Iris pigment epithelial cell (primary cell): Measurements from ENCODE around the gene SEPTIN1.

ENCODE experiments used
- DNase-seq: peaks from one replicate; pipeline ENCODE4 v3.0.0-alpha.2; 2011; ENCODE audit warnings: low read depth

The SEPTIN1 gene

DNA sequence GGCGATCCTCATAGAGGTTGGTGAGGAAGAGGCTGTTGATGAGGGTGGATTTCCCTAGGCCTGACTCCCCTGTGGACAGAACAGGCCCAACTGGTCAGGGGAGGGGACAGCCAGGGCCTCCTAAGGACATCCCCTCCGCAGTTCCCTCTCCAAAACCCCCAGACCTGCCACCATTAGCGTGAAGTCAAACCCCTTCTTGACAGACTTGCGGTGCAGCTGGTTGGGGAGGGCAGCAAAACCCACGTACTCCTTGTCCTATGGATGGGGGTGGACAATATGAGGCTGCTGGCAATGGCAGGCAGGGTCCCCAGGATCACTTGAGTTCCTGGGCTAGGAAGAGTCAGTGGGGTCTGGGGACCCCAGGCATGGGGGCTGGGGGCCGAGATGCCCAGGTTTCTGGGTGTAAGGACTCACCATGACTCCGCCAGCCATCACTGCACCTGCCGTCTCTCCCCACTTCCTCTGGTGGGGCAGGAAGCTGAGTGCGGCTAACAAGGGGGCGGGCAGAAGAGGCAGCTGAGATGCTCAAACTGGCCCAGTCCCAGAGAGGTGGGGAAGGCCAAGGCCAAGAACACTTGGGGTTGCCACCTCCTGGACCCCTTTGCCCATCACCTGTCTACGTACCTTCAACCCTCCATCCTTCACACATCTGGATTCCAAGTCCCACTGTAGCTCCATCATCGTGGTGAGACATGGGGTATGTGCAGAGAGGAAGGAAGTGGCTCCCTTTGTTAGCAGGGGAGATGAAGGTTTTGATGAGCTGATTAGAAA is at the start of gene SEPTIN1:
TSS of gene SEPTIN1 (minus strand) at position 451 of the 771 bp plus-strand sequence. CDS start at position 432, 19 bp downstream.
- DNase-seq: no peak

DNA sequence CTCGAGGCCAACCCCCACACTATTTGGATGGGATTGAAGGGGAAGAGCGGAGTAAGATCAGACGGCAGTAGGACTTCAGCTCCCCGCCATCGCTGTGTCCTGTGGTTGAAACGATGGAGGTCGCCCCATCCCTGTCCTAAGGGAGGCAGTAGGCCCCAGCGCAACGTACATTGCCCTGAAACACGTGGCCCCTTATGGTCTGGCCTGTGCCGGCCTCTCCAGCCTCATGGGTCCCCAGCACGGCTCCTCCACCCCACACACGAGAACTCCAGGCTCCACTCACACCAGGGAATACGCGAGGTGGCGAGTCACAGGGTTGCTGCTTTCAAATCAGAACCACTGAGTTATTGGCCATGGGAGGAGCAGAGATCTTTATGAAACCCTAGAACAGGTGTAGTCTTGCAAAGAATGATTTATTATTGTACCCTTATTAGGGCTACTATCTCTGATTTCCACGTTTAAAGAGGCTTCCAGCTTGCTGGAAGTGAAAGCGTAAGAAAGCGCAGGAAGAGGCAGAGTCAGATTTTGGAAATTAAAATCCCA is 48.1 kb upstream of the SEPTIN1 start:
- no peak for DNase-seq

- peak; percentile 99 for DNase-seq
Observed at GRCh38 chr16:30429678-30430427, 47.5 kb upstream of the SEPTIN1 start, which contains the start of gene DCTPP1. Gene DCTPP1 (minus strand): TSS chr16:30430030. CDS start chr16:30429980, 50 bp downstream.

- no peak for DNase-seq
Observed at GRCh38 chr16:30429418-30429677, 47.0 kb upstream of the SEPTIN1 start.

DNA sequence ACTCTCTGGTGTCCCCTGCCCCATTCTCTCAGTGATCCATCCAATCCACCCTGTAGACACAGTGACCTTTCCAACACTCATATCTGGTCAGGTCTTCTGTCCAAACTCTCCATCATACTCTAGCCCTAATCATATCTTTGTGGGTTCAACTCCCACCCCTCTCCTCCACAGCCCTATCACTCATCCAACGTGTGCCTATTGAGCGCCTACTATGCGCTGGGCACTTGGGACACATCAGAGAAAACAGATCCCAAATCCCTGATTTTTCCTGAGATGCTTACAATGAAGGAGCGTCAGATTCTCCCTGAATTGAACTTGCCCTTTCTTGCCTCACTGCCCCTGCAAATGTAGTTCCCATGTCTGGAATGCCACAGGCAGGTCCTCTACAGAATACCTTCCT is 45.7 kb upstream of the SEPTIN1 start:
- no peak for DNase-seq

- no peak for DNase-seq
Observed at GRCh38 chr16:30421010-30421409, 38.6 kb upstream of the SEPTIN1 start.

GRCh38 chr16:30418350-30419181 is 36.2 kb upstream of the SEPTIN1 start:
- no peak for DNase-seq

GRCh38 chr16:30417529-30418349 is 35.4 kb upstream of the SEPTIN1 start:
- peak; percentile 97 for DNase-seq

GRCh38 chr16:30416624-30417528 is 34.5 kb upstream of the SEPTIN1 start:
- no peak for DNase-seq

DNA sequence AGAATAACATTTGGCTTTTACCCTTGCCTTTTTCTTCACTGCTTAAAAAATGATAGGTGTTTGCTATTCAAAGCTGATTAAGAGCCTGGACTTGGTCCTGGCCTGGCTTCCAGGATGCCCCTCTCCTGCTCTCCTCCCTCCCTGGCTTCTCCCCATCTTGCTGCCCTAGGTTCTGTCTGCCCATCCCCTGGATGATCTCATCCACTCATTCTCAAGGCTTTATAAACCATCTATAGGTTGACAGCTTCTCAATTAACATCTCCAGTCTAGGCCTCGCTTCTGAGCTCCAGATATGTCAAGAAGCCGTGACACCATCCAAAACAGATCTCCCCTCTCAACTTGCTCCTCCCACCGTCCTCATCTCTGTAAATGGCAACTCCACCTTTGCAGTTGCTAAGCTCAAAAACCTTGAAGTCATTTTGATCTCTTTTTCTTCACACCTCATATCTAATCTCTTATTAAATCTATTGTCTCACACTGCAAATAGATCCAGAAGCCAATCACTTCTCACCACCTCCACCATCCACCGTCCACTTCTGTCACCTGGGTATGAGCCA is 33.8 kb upstream of the SEPTIN1 start:
- DNase-seq: no peak

DNA sequence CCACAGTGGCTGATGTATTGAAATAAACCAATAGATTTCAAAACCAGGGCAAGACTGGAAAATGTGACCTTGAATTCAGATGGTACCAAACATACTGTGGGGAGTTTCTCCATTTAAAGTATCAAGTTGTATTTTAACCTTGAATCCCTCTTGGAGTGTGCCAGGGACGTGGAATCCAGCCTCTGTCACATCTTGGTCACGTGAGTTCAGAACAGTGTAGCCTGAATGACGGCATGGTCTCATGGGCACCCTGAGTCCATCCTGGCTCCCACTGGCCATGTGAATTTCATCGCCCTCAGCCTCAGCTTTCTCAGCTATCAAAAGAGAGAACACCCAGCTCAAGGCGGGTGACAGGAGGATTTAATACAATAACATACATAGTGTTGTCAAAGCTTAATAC is 31.8 kb upstream of the SEPTIN1 start:
- no peak for DNase-seq

GRCh38 chr16:30413112-30413806 is 30.9 kb upstream of the SEPTIN1 start:
- no peak for DNase-seq

- peak; percentile 76 for DNase-seq
Observed at GRCh38 chr16:30409125-30410060, 27.0 kb upstream of the SEPTIN1 start.

DNA sequence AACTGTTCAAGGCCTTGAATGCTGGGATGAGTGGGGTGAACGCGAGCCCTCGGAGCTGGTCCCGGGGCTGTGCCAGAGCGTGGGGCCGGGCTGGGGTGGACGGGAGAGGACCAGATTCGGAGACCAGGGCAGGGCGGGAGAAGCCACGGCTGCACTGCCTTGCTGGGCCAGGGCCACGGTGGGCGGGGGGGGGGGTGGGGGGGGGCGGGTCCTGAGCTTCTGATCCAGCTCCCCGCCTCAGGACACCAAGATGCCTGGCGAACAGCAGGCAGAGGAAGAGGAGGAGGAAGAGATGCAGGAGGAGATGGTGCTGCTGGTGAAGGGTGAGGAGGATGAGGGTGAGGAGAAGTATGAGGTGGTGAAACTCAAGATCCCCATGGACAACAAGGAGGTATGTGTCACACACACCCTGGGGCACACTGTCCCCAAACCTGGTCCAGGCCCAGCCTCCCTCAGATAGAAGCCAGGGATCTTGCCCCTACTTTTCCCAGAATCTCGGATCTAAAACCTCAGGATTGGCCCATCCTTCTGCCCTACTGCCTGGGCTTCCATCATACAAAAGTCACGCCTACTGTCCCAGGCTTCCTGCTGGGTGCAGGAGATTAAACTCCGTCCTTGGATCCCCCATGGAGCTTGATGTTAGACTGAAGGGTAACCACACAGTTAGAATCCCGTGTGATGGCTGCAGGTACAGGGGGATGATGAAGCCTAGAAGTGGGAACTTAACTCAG is 25.6 kb upstream of the SEPTIN1 start:
- no peak for DNase-seq

DNA sequence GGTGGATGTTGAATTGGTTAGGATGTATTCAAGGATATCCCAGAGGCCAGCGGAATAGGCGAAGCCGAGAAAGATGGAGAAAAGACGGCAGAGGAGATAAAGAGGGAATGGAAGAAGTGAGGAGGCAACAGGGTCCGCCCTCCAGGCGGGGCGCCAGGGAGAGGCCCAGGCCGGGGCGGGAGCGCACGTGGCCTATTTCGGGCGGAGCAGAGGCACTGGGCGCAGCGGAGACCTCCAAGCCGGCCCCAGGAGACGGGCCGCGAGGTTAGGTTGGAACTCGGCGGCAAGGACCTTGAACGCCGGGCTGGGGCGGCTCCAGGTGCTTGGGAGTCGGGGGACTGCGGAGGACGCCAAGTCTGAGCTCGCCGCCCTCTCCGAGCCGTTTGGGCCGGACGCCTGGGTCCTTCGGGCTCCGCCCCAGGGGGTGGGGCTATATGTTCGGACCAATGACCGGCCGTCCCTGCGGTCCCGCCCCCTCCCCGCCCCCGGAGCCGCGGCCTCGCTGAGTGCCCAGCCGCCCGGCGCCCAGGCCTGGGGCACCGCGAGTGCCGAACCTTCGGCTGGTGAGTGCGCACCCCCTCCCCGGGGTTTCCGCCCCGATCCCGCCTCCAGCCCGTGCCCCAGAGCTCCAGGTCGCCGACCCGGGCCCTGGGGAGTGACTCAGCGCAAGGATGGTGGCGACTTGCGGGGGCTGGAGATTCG is 24.9 kb upstream of the SEPTIN1 start, which contains the start of gene ZNF771:
TSS of gene ZNF771 (plus strand) at position 505 of the 702 bp plus-strand sequence. CDS start 448 bp downstream, outside the sequence.
- peak; percentile 83 for DNase-seq

GRCh38 chr16:30406795-30407101 is 24.4 kb upstream of the SEPTIN1 start:
- DNase-seq: no peak
